ENCODE results near the gene MISP. TPM values are rescaled to one million over a fixed set of nuclear protein-coding genes. Genes with fewer than 3 reads are reported as not detected.

Gene MISP
- total and polyA plus RNA-seq, 2 experiments from 2014 or later, result 0.27 to 0.28 TPM

DNA sequence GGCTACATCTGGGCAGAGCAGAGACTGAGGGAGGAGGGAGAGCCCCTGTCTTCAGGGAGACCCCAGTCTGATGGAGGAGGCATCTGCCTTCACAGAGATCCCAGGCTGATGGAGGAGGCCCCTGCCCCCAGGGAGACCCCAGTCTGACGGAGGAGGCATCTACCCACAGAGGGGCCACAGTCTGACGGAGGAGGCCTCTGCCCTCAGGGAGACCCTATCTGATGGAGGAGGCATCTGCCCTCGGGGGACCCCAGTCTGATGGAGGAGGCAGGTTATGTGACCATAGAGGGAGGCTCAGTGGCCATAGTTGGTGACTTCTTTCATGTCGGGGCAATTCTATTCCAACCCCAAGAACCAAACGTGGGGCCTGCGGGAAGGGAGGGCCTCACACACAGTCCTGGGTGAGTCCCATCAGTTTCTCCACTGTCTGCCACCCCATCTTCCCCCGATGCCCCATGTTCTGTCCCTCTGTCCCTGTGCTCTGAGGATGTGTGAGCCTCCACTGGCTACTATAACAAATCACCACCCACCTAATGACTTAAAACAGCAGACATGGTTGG lies 14.3 kb downstream of the MISP start (continued):
- TF ChIP-seq, protein P1, sequence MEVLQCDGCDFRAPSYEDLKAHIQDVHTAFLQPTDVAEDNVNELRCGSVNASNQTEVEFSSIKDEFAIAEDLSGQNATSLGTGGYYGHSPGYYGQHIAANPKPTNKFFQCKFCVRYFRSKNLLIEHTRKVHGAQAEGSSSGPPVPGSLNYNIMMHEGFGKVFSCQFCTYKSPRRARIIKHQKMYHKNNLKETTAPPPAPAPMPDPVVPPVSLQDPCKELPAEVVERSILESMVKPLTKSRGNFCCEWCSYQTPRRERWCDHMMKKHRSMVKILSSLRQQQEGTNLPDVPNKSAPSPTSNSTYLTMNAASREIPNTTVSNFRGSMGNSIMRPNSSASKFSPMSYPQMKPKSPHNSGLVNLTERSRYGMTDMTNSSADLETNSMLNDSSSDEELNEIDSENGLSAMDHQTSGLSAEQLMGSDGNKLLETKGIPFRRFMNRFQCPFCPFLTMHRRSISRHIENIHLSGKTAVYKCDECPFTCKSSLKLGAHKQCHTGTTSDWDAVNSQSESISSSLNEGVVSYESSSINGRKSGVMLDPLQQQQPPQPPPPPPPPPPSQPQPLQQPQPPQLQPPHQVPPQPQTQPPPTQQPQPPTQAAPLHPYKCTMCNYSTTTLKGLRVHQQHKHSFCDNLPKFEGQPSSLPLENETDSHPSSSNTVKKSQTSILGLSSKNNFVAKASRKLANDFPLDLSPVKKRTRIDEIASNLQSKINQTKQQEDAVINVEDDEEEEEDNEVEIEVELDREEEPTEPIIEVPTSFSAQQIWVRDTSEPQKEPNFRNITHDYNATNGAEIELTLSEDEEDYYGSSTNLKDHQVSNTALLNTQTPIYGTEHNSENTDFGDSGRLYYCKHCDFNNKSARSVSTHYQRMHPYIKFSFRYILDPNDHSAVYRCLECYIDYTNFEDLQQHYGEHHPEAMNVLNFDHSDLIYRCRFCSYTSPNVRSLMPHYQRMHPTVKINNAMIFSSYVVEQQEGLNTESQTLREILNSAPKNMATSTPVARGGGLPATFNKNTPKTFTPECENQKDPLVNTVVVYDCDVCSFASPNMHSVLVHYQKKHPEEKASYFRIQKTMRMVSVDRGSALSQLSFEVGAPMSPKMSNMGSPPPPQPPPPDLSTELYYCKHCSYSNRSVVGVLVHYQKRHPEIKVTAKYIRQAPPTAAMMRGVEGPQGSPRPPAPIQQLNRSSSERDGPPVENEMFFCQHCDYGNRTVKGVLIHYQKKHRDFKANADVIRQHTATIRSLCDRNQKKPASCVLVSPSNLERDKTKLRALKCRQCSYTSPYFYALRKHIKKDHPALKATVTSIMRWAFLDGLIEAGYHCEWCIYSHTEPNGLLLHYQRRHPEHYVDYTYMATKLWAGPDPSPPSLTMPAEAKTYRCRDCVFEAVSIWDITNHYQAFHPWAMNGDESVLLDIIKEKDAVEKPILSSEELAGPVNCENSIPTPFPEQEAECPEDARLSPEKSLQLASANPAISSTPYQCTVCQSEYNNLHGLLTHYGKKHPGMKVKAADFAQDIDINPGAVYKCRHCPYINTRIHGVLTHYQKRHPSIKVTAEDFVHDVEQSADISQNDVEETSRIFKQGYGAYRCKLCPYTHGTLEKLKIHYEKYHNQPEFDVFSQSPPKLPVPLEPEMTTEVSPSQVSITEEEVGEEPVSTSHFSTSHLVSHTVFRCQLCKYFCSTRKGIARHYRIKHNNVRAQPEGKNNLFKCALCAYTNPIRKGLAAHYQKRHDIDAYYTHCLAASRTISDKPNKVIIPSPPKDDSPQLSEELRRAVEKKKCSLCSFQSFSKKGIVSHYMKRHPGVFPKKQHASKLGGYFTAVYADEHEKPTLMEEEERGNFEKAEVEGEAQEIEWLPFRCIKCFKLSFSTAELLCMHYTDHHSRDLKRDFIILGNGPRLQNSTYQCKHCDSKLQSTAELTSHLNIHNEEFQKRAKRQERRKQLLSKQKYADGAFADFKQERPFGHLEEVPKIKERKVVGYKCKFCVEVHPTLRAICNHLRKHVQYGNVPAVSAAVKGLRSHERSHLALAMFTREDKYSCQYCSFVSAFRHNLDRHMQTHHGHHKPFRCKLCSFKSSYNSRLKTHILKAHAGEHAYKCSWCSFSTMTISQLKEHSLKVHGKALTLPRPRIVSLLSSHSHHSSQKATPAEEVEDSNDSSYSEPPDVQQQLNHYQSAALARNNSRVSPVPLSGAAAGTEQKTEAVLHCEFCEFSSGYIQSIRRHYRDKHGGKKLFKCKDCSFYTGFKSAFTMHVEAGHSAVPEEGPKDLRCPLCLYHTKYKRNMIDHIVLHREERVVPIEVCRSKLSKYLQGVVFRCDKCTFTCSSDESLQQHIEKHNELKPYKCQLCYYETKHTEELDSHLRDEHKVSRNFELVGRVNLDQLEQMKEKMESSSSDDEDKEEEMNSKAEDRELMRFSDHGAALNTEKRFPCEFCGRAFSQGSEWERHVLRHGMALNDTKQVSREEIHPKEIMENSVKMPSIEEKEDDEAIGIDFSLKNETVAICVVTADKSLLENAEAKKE (CRISPR knock-in tag; IDR thresholded peaks at IDR 0.05), result no peak
- TF ChIP-seq, protein P2, sequence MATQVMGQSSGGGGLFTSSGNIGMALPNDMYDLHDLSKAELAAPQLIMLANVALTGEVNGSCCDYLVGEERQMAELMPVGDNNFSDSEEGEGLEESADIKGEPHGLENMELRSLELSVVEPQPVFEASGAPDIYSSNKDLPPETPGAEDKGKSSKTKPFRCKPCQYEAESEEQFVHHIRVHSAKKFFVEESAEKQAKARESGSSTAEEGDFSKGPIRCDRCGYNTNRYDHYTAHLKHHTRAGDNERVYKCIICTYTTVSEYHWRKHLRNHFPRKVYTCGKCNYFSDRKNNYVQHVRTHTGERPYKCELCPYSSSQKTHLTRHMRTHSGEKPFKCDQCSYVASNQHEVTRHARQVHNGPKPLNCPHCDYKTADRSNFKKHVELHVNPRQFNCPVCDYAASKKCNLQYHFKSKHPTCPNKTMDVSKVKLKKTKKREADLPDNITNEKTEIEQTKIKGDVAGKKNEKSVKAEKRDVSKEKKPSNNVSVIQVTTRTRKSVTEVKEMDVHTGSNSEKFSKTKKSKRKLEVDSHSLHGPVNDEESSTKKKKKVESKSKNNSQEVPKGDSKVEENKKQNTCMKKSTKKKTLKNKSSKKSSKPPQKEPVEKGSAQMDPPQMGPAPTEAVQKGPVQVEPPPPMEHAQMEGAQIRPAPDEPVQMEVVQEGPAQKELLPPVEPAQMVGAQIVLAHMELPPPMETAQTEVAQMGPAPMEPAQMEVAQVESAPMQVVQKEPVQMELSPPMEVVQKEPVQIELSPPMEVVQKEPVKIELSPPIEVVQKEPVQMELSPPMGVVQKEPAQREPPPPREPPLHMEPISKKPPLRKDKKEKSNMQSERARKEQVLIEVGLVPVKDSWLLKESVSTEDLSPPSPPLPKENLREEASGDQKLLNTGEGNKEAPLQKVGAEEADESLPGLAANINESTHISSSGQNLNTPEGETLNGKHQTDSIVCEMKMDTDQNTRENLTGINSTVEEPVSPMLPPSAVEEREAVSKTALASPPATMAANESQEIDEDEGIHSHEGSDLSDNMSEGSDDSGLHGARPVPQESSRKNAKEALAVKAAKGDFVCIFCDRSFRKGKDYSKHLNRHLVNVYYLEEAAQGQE (IDR thresholded peaks at IDR 0.05; ENCODE audit: unreplicated experiment), result no peak

DNA sequence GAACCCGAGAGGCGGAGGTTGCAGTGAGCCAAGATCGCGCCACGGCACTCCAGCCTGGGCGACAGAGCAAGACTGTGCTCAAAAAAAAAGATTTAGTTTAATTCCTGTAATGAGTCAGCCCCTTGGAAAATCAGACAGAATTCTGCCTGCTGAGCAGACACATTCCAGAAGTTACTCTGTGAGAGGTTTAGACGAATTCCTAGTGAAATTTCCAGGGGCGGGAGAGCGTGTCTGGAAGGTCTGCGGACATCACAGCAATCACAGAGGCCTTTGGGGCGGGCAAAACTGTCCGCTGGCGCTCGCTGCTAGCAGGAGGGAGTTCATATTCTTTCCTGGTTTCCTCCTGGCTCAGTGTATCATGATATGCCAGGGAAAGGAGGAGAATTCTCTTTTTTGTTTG lies 17.5 kb downstream of the MISP start:
- Mint-ChIP-seq H3K36me3 (ENCODE audit: low read depth) (no peaks in the 10 kb centered on the region), H3K4me1 (no peaks in the 10 kb centered on the region), H3K4me3 (no peak overlapping the region), H3K9me3 (0 out of 3 replicates have a peak, but pooled peaks cover 3% of the 10 kb centered on the region), H3K27me3 (ENCODE audit: insufficient read depth, low read depth, poor library complexity) (peaks cover 11% of the 10 kb centered on the region), H3K27ac (no peak overlapping the region)
- Histone ChIP-seq H3K4me1 (ENCODE audit: insufficient read depth) (no peaks in the 10 kb centered on the region), H2AFZ (no peak overlapping the region), H3K79me2 (replicated peaks; ENCODE audit: insufficient read depth) (no peaks in the 10 kb centered on the region), H3F3A (replicated peaks; ENCODE audit: low read depth) (no peaks in the 10 kb centered on the region), H3K27me3 (ENCODE audit: insufficient read depth) (no peaks in the 10 kb centered on the region), H4K20me1 (replicated peaks; ENCODE audit: insufficient read depth) (no peaks in the 10 kb centered on the region), H3K4me3 (no peak overlapping the region), H3K27ac (ENCODE audit: low read depth) (no peak overlapping the region), H3K4me2 (no peak overlapping the region), H3K9me2 (ENCODE audit: insufficient read depth) (no peaks in the 10 kb centered on the region), H3K36me3 (ENCODE audit: insufficient read depth) (no peaks in the 10 kb centered on the region)
- DNase-seq (ENCODE audit: low spot score) (no peak), ATAC-seq (no peak)
- TF ChIP-seq JUNB (IDR thresholded peaks at IDR 0.05; ENCODE audit: unreplicated experiment), result no peak
- no peak for TF ChIP-seq STAT1 (IDR thresholded peaks at IDR 0.05; ENCODE audit: unreplicated experiment)
- TF ChIP-seq, protein P2 (IDR thresholded peaks at IDR 0.05; ENCODE audit: unreplicated experiment), result no peak
- TF ChIP-seq POLR2AphosphoS5 (IDR thresholded peaks at IDR 0.05; ENCODE audit: low read depth), result no peak
- no peak for TF ChIP-seq NANOG (IDR thresholded peaks at IDR 0.05; ENCODE audit: borderline replicate concordance)
- no peak for TF ChIP-seq ZNF331 (CRISPR knock-in tag; IDR thresholded peaks at IDR 0.05; ENCODE audit: low read depth)
- TF ChIP-seq, protein P3, sequence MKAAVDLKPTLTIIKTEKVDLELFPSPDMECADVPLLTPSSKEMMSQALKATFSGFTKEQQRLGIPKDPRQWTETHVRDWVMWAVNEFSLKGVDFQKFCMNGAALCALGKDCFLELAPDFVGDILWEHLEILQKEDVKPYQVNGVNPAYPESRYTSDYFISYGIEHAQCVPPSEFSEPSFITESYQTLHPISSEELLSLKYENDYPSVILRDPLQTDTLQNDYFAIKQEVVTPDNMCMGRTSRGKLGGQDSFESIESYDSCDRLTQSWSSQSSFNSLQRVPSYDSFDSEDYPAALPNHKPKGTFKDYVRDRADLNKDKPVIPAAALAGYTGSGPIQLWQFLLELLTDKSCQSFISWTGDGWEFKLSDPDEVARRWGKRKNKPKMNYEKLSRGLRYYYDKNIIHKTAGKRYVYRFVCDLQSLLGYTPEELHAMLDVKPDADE (IDR thresholded peaks at IDR 0.05), result no peak
- no peak for TF ChIP-seq EZH2 (IDR thresholded peaks at IDR 0.05; ENCODE audit: low read depth, unreplicated experiment)
- no peak for TF ChIP-seq CREB1 (CRISPR knock-in tag; IDR thresholded peaks at IDR 0.05; ENCODE audit: low read depth)
- TF ChIP-seq EZH2phosphoT487 (IDR thresholded peaks at IDR 0.05; ENCODE audit: unreplicated experiment), result no peak
